SK-N-SH treated with all-trans-retinoic acid at 6 μM for 48 hours (cell line): Measurements from ENCODE around the gene ARPC1B.

Source experiments
- ATAC-seq: fragments of 200-7000 bp; cut with Tn5 transposase; 3 replicates; pipeline ENCODE4 v1.9.1; 2020; ENCODE audit warnings: mild to moderate bottlenecking, moderate library complexity
- ARNTL ChIP-seq: fragments of 450-650 bp; formaldehyde crosslinking; IDR thresholded peaks from 2 replicates; pipeline ENCODE4 v1.5.0; 2020; ENCODE audit warnings: low read depth, mild to moderate bottlenecking, moderate library complexity, borderline replicate concordance
- BACH2 ChIP-seq: fragments of 250-450 bp; sonication (Bioruptor Pico); IDR thresholded peaks from 2 replicates; pipeline ENCODE4 v1.9.0; 2021; ENCODE audit warnings: mild to moderate bottlenecking, borderline replicate concordance
- CSDC2 ChIP-seq: fragments of 250-450 bp; sonication (Bioruptor Pico); IDR thresholded peaks from 2 replicates; pipeline ENCODE4 v1.5.0; 2020; ENCODE audit warnings: mild to moderate bottlenecking, moderate library complexity
- ESRRG ChIP-seq: fragments of 250-450 bp; sonication (Bioruptor Pico); IDR thresholded peaks from 2 replicates; pipeline ENCODE4 v1.6.1; 2021; ENCODE audit warnings: mild to moderate bottlenecking
- GLIS3 ChIP-seq: fragments of 250-450 bp; sonication (Bioruptor Pico); IDR thresholded peaks from 2 replicates; pipeline ENCODE4 v1.5.0; 2020; ENCODE audit warnings: mild to moderate bottlenecking, moderate library complexity
- ISL1 ChIP-seq: fragments of 250-450 bp; sonication (Bioruptor Pico); IDR thresholded peaks from 2 replicates; pipeline ENCODE4 v2.1.2; 2022; ENCODE audit warnings: mild to moderate bottlenecking, moderate library complexity
- OSR1 ChIP-seq: fragments of 250-450 bp; sonication (Bioruptor Pico); IDR thresholded peaks from 2 replicates; pipeline ENCODE4 v1.8.0; 2022; ENCODE audit warnings: moderate library complexity, mild to moderate bottlenecking, inconsistent platforms
- PPARA ChIP-seq: fragments of 250-450 bp; sonication (Bioruptor Pico); IDR thresholded peaks from 2 replicates; pipeline ENCODE4 v1.5.0; 2020; ENCODE audit warnings: mild to moderate bottlenecking, borderline replicate concordance
- RARB ChIP-seq: fragments of 250-450 bp; sonication (Bioruptor Pico); IDR thresholded peaks from 2 replicates; pipeline ENCODE4 v1.8.0; 2021; ENCODE audit warnings: mild to moderate bottlenecking, moderate library complexity
- SNAI2 ChIP-seq: fragments of 250-450 bp; sonication (Bioruptor Pico); IDR thresholded peaks from 2 replicates; pipeline ENCODE4 v1.5.0; 2020; ENCODE audit warnings: mild to moderate bottlenecking, moderate library complexity
- TCF4 ChIP-seq: fragments of 250-450 bp; sonication (Bioruptor Pico); IDR thresholded peaks from 2 replicates; pipeline ENCODE4 v1.8.0; 2021; ENCODE audit warnings: mild to moderate bottlenecking, moderate library complexity, borderline replicate concordance
- ZC3H10 ChIP-seq: fragments of 250-450 bp; sonication (Bioruptor Pico); IDR thresholded peaks from 2 replicates; pipeline ENCODE4 v1.5.1; 2021; ENCODE audit warnings: mild to moderate bottlenecking, moderate library complexity
- ZFP30 ChIP-seq: fragments of 450-650 bp; formaldehyde crosslinking; IDR thresholded peaks from 2 replicates; pipeline ENCODE4 v1.5.0; 2022; ENCODE audit warnings: mild to moderate bottlenecking, moderate library complexity
- ZNF565 ChIP-seq: fragments of 450-650 bp; formaldehyde crosslinking; conservative IDR thresholded peaks from 2 replicates; pipeline ENCODE4 v1.5.0; 2020; ENCODE audit warnings: low read depth, mild to moderate bottlenecking, moderate library complexity
- ZNF70 ChIP-seq: fragments of 450-650 bp; formaldehyde crosslinking; IDR thresholded peaks from 2 replicates; pipeline ENCODE4 v1.5.0; 2020; ENCODE audit warnings: mild to moderate bottlenecking, moderate library complexity
- ZNF8 ChIP-seq: fragments of 450-650 bp; formaldehyde crosslinking; IDR thresholded peaks from 2 replicates; pipeline ENCODE4 v1.5.0; 2020; ENCODE audit warnings: mild to moderate bottlenecking, moderate library complexity
- TF ChIP-seq, protein P1 (sequence below): fragments of 250-450 bp; sonication (Bioruptor Pico); IDR thresholded peaks from 2 replicates; pipeline ENCODE4 v1.8.0; 2021; ENCODE audit warnings: low read depth, mild to moderate bottlenecking, moderate library complexity, borderline replicate concordance
- TF ChIP-seq, protein P2 (sequence below): fragments of 250-450 bp; sonication (Bioruptor Pico); IDR thresholded peaks from 2 replicates; pipeline ENCODE4 v1.5.1; 2021; ENCODE audit warnings: mild to moderate bottlenecking, moderate library complexity
- TF ChIP-seq, protein P3 (sequence below): fragments of 250-450 bp; sonication (Bioruptor Pico); IDR thresholded peaks from 2 replicates; pipeline ENCODE4 v1.8.0; 2020; ENCODE audit warnings: mild to moderate bottlenecking, moderate library complexity, borderline replicate concordance
- TF ChIP-seq, protein P4 (sequence below): fragments of 250-450 bp; sonication (Bioruptor Pico); IDR thresholded peaks from 2 replicates; pipeline ENCODE4 v1.5.1; 2020; ENCODE audit warnings: low read depth, mild to moderate bottlenecking, moderate library complexity
- TF ChIP-seq, protein P5 (sequence below): fragments of 250-450 bp; sonication (Bioruptor Pico); IDR thresholded peaks from 2 replicates; pipeline ENCODE4 v1.5.0; 2020; ENCODE audit warnings: mild to moderate bottlenecking, moderate library complexity

The ARPC1B gene

DNA sequence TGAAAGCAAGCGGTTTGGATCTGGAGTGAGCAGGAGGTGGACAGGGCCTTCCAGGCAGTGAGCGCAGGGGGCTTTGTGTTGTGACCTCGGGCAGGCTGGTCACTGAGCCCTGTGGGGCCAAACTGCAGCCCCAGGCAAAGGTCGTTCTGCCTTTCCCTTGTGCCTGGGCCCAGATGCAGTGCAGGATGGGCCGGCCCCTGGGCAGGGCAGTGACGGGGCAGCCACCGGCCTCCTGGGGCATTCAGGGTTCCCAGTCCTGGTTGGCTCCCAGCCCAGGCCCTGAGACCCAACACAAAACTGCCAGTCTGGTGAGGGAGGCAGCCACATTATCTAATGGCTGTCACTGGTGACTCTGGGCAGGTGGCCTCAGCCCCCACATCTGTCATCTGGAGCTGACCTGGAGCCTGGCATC, 7.1 kb downstream of the ARPC1B start (continued):
- TF ChIP-seq, protein P1, sequence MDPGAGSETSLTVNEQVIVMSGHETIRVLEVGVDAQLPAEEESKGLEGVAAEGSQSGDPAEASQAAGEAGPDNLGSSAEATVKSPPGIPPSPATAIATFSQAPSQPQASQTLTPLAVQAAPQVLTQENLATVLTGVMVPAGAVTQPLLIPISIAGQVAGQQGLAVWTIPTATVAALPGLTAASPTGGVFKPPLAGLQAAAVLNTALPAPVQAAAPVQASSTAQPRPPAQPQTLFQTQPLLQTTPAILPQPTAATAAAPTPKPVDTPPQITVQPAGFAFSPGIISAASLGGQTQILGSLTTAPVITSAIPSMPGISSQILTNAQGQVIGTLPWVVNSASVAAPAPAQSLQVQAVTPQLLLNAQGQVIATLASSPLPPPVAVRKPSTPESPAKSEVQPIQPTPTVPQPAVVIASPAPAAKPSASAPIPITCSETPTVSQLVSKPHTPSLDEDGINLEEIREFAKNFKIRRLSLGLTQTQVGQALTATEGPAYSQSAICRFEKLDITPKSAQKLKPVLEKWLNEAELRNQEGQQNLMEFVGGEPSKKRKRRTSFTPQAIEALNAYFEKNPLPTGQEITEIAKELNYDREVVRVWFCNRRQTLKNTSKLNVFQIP, result no peak
- TF ChIP-seq ZNF565 (no peak), GLIS3 (CRISPR knock-in tag) (no peak), BACH2 (no peak), ZC3H10 (CRISPR knock-in tag) (no peak), ZNF70 (CRISPR knock-in tag) (no peak), ZFP30 (CRISPR knock-in tag) (no peak), SNAI2 (CRISPR knock-in tag) (no peak), ARNTL (no peak), OSR1 (CRISPR knock-in tag) (no peak)

DNA sequence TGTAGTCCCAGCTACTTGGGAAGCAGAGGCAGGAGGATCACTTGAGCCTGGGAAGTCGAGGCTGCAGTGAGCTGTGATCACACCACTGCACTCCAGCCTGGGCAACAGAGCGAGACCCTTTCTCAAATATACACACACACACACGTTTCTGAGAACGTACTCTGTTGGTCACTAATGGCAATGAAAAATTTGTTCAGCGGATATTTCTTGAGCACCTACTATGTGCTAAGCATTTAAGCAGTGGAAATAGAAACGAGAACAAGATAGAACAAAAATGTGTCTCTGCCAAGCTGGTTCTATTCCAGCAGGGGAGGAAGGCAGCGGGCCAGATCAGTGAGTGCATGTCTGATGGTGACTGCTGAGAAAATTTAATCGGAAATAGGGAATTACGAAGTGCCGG, 8.7 kb downstream of the ARPC1B start:
- no peak for ATAC-seq
- TF ChIP-seq CSDC2 (CRISPR knock-in tag), result no peak

DNA sequence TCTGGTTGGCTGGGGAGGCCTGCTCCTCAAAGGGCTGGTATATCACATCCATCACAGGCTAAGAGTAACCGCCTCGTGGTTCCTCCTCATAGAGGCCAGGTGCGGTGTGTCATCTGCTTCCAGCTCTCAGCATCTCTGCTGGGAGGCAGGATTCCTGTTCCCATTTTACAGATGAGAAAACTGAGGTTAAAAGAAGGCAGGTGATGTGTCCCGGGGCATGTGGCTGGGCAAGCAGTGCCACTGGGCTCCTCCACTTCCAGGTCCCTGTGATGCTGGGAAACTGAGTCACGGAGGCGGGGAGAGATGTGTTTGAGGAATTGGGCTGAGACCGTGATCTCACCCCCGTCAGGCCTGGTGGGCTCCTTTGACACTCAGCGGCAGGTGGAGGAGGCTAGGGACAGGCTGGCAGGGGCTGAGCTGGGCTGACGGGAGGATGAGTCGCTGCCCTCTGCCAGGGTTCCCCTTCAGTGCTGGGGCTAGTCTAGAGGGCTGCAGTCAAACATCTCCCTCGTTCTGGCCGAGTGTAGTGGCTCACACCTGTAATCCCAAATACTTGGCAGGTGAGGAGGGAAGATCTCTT, 9.4 kb downstream of the ARPC1B start:
- TF ChIP-seq, protein P1, result no peak
- TF ChIP-seq BACH2, result no peak
- TF ChIP-seq ISL1 (CRISPR knock-in tag), result no peak
- TF ChIP-seq, protein P2, sequence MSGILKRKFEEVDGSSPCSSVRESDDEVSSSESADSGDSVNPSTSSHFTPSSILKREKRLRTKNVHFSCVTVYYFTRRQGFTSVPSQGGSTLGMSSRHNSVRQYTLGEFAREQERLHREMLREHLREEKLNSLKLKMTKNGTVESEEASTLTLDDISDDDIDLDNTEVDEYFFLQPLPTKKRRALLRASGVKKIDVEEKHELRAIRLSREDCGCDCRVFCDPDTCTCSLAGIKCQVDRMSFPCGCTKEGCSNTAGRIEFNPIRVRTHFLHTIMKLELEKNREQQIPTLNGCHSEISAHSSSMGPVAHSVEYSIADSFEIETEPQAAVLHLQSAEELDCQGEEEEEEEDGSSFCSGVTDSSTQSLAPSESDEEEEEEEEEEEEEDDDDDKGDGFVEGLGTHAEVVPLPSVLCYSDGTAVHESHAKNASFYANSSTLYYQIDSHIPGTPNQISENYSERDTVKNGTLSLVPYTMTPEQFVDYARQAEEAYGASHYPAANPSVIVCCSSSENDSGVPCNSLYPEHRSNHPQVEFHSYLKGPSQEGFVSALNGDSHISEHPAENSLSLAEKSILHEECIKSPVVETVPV (CRISPR knock-in tag), result no peak
- no peak for TF ChIP-seq ZNF565
- no peak for TF ChIP-seq GLIS3 (CRISPR knock-in tag)
- no peak for TF ChIP-seq CSDC2 (CRISPR knock-in tag)
- no peak for TF ChIP-seq RARB (CRISPR knock-in tag)
- no peak for TF ChIP-seq TCF4 (CRISPR knock-in tag)
- ATAC-seq, result no peak

DNA sequence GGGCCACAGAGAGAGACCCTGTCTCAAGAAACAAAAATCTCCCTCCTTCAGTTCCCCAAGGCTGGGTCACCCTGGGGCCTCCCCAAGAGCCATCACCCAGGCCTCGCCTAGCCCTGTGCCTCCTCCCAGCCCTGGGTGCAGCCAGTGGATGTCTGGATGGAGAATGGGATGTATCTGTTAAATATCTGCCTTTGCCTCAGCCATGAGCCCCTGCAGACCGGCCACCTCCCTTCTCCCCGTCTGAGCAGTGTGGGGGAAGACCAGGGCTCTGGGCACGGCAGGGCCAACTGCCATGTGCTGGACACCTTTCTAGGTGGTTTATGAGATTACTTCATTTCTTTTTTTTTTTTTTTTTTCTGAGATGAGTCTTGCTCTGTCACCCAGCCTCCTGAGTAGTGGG, 10.0 kb downstream of the ARPC1B start:
- ATAC-seq, result no peak
- TF ChIP-seq ZC3H10 (CRISPR knock-in tag) (no peak), BACH2 (no peak), ARNTL (no peak)
- TF ChIP-seq, protein P3, sequence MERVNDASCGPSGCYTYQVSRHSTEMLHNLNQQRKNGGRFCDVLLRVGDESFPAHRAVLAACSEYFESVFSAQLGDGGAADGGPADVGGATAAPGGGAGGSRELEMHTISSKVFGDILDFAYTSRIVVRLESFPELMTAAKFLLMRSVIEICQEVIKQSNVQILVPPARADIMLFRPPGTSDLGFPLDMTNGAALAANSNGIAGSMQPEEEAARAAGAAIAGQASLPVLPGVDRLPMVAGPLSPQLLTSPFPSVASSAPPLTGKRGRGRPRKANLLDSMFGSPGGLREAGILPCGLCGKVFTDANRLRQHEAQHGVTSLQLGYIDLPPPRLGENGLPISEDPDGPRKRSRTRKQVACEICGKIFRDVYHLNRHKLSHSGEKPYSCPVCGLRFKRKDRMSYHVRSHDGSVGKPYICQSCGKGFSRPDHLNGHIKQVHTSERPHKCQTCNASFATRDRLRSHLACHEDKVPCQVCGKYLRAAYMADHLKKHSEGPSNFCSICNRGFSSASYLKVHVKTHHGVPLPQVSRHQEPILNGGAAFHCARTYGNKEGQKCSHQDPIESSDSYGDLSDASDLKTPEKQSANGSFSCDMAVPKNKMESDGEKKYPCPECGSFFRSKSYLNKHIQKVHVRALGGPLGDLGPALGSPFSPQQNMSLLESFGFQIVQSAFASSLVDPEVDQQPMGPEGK (CRISPR knock-in tag), result no peak

DNA sequence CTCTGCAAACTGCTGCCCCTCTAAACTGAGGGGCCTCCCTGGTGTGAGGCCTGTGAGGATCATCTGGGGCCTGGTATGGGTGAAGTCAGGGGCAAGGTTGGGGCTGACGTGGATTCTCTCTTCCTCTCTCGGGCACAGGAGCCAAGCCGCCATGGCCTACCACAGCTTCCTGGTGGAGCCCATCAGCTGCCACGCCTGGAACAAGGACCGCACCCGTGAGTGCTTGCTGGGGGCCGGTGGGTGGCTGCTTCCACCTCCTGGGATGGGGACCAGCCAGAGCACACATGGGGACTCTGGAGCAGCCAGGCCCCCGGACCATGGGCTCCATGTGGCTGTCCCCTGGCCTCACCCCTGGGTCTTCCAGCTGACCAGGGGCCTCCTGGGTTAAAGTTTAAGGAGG, 11.0 kb downstream of the ARPC1B start:
- no peak for TF ChIP-seq PPARA (CRISPR knock-in tag)
- no peak for TF ChIP-seq CSDC2 (CRISPR knock-in tag)
- no peak for TF ChIP-seq ZC3H10 (CRISPR knock-in tag)
- no peak for TF ChIP-seq ESRRG
- TF ChIP-seq, protein P4, sequence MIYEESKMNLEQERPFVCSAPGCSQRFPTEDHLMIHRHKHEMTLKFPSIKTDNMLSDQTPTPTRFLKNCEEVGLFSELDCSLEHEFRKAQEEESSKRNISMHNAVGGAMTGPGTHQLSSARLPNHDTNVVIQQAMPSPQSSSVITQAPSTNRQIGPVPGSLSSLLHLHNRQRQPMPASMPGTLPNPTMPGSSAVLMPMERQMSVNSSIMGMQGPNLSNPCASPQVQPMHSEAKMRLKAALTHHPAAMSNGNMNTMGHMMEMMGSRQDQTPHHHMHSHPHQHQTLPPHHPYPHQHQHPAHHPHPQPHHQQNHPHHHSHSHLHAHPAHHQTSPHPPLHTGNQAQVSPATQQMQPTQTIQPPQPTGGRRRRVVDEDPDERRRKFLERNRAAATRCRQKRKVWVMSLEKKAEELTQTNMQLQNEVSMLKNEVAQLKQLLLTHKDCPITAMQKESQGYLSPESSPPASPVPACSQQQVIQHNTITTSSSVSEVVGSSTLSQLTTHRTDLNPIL, result no peak
- TF ChIP-seq ZNF8 (CRISPR knock-in tag), result no peak
- no peak for TF ChIP-seq GLIS3 (CRISPR knock-in tag)
- TF ChIP-seq, protein P2 (CRISPR knock-in tag), result no peak
- TF ChIP-seq, protein P5, sequence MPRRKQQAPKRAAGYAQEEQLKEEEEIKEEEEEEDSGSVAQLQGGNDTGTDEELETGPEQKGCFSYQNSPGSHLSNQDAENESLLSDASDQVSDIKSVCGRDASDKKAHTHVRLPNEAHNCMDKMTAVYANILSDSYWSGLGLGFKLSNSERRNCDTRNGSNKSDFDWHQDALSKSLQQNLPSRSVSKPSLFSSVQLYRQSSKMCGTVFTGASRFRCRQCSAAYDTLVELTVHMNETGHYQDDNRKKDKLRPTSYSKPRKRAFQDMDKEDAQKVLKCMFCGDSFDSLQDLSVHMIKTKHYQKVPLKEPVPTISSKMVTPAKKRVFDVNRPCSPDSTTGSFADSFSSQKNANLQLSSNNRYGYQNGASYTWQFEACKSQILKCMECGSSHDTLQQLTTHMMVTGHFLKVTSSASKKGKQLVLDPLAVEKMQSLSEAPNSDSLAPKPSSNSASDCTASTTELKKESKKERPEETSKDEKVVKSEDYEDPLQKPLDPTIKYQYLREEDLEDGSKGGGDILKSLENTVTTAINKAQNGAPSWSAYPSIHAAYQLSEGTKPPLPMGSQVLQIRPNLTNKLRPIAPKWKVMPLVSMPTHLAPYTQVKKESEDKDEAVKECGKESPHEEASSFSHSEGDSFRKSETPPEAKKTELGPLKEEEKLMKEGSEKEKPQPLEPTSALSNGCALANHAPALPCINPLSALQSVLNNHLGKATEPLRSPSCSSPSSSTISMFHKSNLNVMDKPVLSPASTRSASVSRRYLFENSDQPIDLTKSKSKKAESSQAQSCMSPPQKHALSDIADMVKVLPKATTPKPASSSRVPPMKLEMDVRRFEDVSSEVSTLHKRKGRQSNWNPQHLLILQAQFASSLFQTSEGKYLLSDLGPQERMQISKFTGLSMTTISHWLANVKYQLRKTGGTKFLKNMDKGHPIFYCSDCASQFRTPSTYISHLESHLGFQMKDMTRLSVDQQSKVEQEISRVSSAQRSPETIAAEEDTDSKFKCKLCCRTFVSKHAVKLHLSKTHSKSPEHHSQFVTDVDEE (CRISPR knock-in tag), result no peak
- TF ChIP-seq ISL1 (CRISPR knock-in tag), result no peak
- TF ChIP-seq ARNTL, result no peak
- TF ChIP-seq ZNF565, result no peak
- ATAC-seq, result no peak
